ENCODE data around the gene ASB15. TPM values are rescaled to one million over a fixed set of nuclear protein-coding genes. Genes with fewer than 3 reads are reported as not detected.

Gene ASB15
- total and polyA plus RNA-seq, 2 donors (not counting 3 experiments of a cell fraction or from before 2014, with no cell fraction given) = not detected

- no peak overlapping the region for H3K9ac ChIP-seq (replicated peaks; ENCODE audit: extremely low read depth, insufficient read depth, low read length)
- no peak overlapping the region for H2AFZ ChIP-seq (ENCODE audit: low read depth, low read length)
- intact Hi-C loops (cut with micrococcal nuclease) (loop anchor here (1.0 to 10.0 kb wide), 9 partner anchors 47 to 1719 kb away; no protein-coding TSS in a partner anchor), dilution Hi-C loops (cut with MboI; ENCODE audit: extremely low pct_ligation_motif_present, low sequenced_read_pairs) (no loop called here)
- peak; percentile 64 for DNase-seq (ENCODE audit: low read depth, low spot score)
- H3K79me2 ChIP-seq (ENCODE audit: control insufficient read depth, insufficient read depth, low read length) = no peaks in the 10 kb centered on the region
- H3K4me3 ChIP-seq (replicated peaks in 1 of 3; ENCODE audit: insufficient read depth in 1 of 3, low read depth in 1 of 3, low read length in 3 of 3) = no peak overlapping the region
- CTCF ChIA-PET = interaction anchor here (0.7 to 4.7 kb wide), 26 partner anchors 9 to 1076 kb away, joined by 3 to 85 read pairs (median 6); partner anchors contain the start of genes ASB15, NDUFA5 and WASL
- no peaks in the 10 kb centered on the region for H3K9me1 ChIP-seq (replicated peaks; ENCODE audit: control insufficient read depth, extremely low read depth, insufficient read depth, low read length)
- no peaks in the 10 kb centered on the region for H3K27me3 ChIP-seq (ENCODE audit: control insufficient read depth in 2 of 2, insufficient read depth in 2 of 2, low read length in 2 of 2)
- no peaks in the 10 kb centered on the region for H3K9me3 ChIP-seq (replicated peaks; ENCODE audit: control insufficient read depth, insufficient read depth, low read length)
- FAIRE-seq = peak; percentile 78
- H4K20me1 ChIP-seq (replicated peaks; ENCODE audit: control insufficient read depth, extremely low read depth, insufficient read depth, low read length) = no peaks in the 10 kb centered on the region
- POLR2A ChIA-PET = no interaction called here
- no TSS peak for BruUV-seq (replicated peaks)
- no peak for TF ChIP-seq GATA2 (IDR thresholded peaks at IDR 0.05; ENCODE audit: insufficient read depth, insufficient read length, low read depth, low read length)
- TF ChIP-seq, protein P1, sequence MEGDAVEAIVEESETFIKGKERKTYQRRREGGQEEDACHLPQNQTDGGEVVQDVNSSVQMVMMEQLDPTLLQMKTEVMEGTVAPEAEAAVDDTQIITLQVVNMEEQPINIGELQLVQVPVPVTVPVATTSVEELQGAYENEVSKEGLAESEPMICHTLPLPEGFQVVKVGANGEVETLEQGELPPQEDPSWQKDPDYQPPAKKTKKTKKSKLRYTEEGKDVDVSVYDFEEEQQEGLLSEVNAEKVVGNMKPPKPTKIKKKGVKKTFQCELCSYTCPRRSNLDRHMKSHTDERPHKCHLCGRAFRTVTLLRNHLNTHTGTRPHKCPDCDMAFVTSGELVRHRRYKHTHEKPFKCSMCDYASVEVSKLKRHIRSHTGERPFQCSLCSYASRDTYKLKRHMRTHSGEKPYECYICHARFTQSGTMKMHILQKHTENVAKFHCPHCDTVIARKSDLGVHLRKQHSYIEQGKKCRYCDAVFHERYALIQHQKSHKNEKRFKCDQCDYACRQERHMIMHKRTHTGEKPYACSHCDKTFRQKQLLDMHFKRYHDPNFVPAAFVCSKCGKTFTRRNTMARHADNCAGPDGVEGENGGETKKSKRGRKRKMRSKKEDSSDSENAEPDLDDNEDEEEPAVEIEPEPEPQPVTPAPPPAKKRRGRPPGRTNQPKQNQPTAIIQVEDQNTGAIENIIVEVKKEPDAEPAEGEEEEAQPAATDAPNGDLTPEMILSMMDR (IDR thresholded peaks at IDR 0.05; ENCODE audit: extremely low read depth in 1 of 2, insufficient read depth in 1 of 2, low read depth in 1 of 2, low read length in 2 of 2) = peak; percentile 44 to 52
- no peaks in the 10 kb centered on the region for H3K36me3 ChIP-seq (ENCODE audit: control insufficient read depth in 2 of 2, extremely low read depth in 1 of 2, insufficient read depth in 2 of 2, low read length in 2 of 2)
- no peak overlapping the region for H3K4me2 ChIP-seq (ENCODE audit: insufficient read depth, low read length)
- H3K4me1 ChIP-seq (ENCODE audit: control insufficient read depth, extremely low read depth, insufficient read depth, low read length) = peaks cover 28% of the 10 kb centered on the region
- peak overlapping the region; percentile 18 for H3K27ac ChIP-seq (ENCODE audit: insufficient read depth, low read depth, low read length)
These were observed 34.1 kb downstream of the ASB15 start for GRCh38 chr7:123635551-123636359.

DNA sequence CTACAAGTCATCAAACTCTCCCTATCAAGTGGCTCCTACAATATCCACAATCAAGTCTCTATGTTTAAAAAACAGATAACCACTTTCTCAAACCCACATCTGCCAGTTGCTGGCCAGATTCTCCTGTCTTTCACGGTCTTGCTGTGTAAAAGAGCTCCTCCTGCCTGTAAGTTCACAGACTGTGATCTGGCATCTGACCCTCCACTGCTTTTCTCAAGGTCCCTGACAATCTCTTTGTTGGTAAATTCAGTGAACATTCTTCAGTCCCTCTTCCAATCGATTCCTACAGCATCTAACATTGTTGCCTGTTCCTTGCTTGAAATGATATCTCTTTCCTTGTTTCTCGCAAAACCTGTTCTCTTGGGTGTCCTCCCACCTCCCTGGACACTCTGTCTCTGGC is 35.6 kb downstream of the ASB15 start:
- peaks cover 28% of the 10 kb centered on the region for H3K4me1 ChIP-seq (ENCODE audit: control insufficient read depth, extremely low read depth, insufficient read depth, low read length)
- CTCF ChIA-PET = interaction anchor here (1.0 to 4.7 kb wide), 17 partner anchors 9 to 234 kb away, joined by 3 to 85 read pairs (median 6); partner anchors contain the start of gene NDUFA5
- POLR2A ChIA-PET = no interaction called here
- intact Hi-C loops (cut with micrococcal nuclease) = loop anchor here (5.0 to 10.0 kb wide), 3 partner anchors 280 to 1718 kb away; no protein-coding TSS in a partner anchor
- no peaks in the 10 kb centered on the region for H3K36me3 ChIP-seq (ENCODE audit: control insufficient read depth in 2 of 2, extremely low read depth in 1 of 2, insufficient read depth in 2 of 2, low read length in 2 of 2)
- no TSS peak for BruUV-seq (replicated peaks)
- no peaks in the 10 kb centered on the region for H3K9me3 ChIP-seq (replicated peaks; ENCODE audit: control insufficient read depth, insufficient read depth, low read length)
- no peaks in the 10 kb centered on the region for H3K9me1 ChIP-seq (replicated peaks; ENCODE audit: control insufficient read depth, extremely low read depth, insufficient read depth, low read length)
- no peak overlapping the region for H3K27ac ChIP-seq (ENCODE audit: insufficient read depth, low read depth, low read length)
- no peaks in the 10 kb centered on the region for H3K79me2 ChIP-seq (ENCODE audit: control insufficient read depth, insufficient read depth, low read length)
- H4K20me1 ChIP-seq (replicated peaks; ENCODE audit: control insufficient read depth, extremely low read depth, insufficient read depth, low read length) = no peaks in the 10 kb centered on the region
- FAIRE-seq = peak; percentile 37
- no peaks in the 10 kb centered on the region for H3K27me3 ChIP-seq (ENCODE audit: control insufficient read depth in 2 of 2, insufficient read depth in 2 of 2, low read length in 2 of 2)
- peak overlapping the region; percentile 8 for H2AFZ ChIP-seq (ENCODE audit: low read depth, low read length)
- H3K4me3 ChIP-seq (replicated peaks in 1 of 3; ENCODE audit: insufficient read depth in 1 of 3, low read depth in 1 of 3, low read length in 3 of 3) = no peak overlapping the region
- no peak overlapping the region for H3K4me2 ChIP-seq (ENCODE audit: insufficient read depth, low read length)
- TF ChIP-seq FOS (IDR thresholded peaks at IDR 0.05; ENCODE audit: borderline replicate concordance, insufficient read depth, low read length) = no peak
- no peak for TF ChIP-seq EZH2 (IDR thresholded peaks at IDR 0.05; ENCODE audit: borderline replicate concordance, low read depth, low read length, severe bottlenecking)
- TF ChIP-seq GATA2 (IDR thresholded peaks at IDR 0.05; ENCODE audit: insufficient read depth, insufficient read length, low read depth, low read length) = no peak
- no peak for TF ChIP-seq POLR2AphosphoS5 (IDR thresholded peaks at IDR 0.05; ENCODE audit: insufficient read depth, low read depth, low read length)
- TF ChIP-seq MAX (IDR thresholded peaks at IDR 0.05; ENCODE audit: insufficient read depth, insufficient read length) = no peak
- dilution Hi-C loops (cut with MboI; ENCODE audit: extremely low pct_ligation_motif_present, low sequenced_read_pairs) = no loop called here
- no peak for DNase-seq (ENCODE audit: low read depth, low spot score)
- no peak overlapping the region for H3K9ac ChIP-seq (replicated peaks; ENCODE audit: extremely low read depth, insufficient read depth, low read length)

All from endothelial cell of umbilical vein (primary cell).